Activated CD8-positive, alpha-beta T cell treated with anti-CD3 and anti-CD28 coated beads for 36 hours (primary cell): ENCODE measurements around the gene BRF1. TPM values are rescaled to one million over a fixed set of nuclear protein-coding genes. Genes with fewer than 3 reads are reported as not detected.
"Not testable (repeated sequence)": the region's sequence is repeated elsewhere in the genome, so short reads cannot be mapped to it uniquely, and the experiment has no call there.

Experiments used
- ATAC-seq: fragments of 200-7000 bp; cut with Tn5 transposase; one replicate; pipeline ENCODE4 v1.10.0; 2021; ENCODE audit warnings: mild to moderate bottlenecking, moderate library complexity
- CTCF ChIA-PET: fragments of 350-600 bp; sonication (Branson Sonifier 250); formaldehyde crosslinking; loops from one replicate; lab custom pipeline; 2021; ENCODE audit warnings: antibody characterized with exemption; lab: Charles Lee
- POLR2A ChIA-PET: fragments of 350-600 bp; sonication (Branson Sonifier 250); formaldehyde crosslinking; loops from one replicate; lab custom pipeline; 2021; ENCODE audit warnings: antibody characterized with exemption; lab: Charles Lee
- DNase-seq: peaks from one replicate; pipeline ENCODE4 v3.0.0-alpha.2; 2020
- H3K27ac Mint-ChIP-seq: one replicate; pipeline ENCODE4 v1.8.0; 2021; ENCODE audit warnings: mild to moderate bottlenecking, mixed read lengths
- H3K27me3 Mint-ChIP-seq: one replicate; pipeline ENCODE4 v1.8.0; 2021; ENCODE audit warnings: mixed read lengths
- H3K36me3 Mint-ChIP-seq: one replicate; pipeline ENCODE4 v1.8.0; 2021; ENCODE audit warnings: low read depth, mixed read lengths
- H3K4me1 Mint-ChIP-seq: one replicate; pipeline ENCODE4 v1.8.0; 2021; ENCODE audit warnings: low read depth, mixed read lengths
- H3K4me3 Mint-ChIP-seq: one replicate; pipeline ENCODE4 v1.8.0; 2021; ENCODE audit warnings: mild to moderate bottlenecking, moderate library complexity, mixed read lengths
- H3K9me3 Mint-ChIP-seq: one replicate; pipeline ENCODE4 v1.8.0; 2021; ENCODE audit warnings: mixed read lengths
- intact Hi-C: fragments of 100-400 bp; cut with micrococcal nuclease; formaldehyde crosslinking; loops from one replicate; pipeline ENCODE4 v1.10.0; 2022
- total RNA-seq, 2 experiments: library from RNA; stranded (reverse); gene quantifications; one replicate each; pipeline ENCODE4 v1.2.3, GENCODE V29; 2021
- TF ChIP-seq, protein P1 (sequence below): fragments of 200-600 bp; IDR thresholded peaks from one replicate; pipeline ENCODE4 v1.8.0; 2022; ENCODE audit warnings: antibody characterized with exemption, mild to moderate bottlenecking

The BRF1 gene
- total RNA-seq, 2 experiments from 2014 or later = 25.3 to 26.6 TPM

DNA sequence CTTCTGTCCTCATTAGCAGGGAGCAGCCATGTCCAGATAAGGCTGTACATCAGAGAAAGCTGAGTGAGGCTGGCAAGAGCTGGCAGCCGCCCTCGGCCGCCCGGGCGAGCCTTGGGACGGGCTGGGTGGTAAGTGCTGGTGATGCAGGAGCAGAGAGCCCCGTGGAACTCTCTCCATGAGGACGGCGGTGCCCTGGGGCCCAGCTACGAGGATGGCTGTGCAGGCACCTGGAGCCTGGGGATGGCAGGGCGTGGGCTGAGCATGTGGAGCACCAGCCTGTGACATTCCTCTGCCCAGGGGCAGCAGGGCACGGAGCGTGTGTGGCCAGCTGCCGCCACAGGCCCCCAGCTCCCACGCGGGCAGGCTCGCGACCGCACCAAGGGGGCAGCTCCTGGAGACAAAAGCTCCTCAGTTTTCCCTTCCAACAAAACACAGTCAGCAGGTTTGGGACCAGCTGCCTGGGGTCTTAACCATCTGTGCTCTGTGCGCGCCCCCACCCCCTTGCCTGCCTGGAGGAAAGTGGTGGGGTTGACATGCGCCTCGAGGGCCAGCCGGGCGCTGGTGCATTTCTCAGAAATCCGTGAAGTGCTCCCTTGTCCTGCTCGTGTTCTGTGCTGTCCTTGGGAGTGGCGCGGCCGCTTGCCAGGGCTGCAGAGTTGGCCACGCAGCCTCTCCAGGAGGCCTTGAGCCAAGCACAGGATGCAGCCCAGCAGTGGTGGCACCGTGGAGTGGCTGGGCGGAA lies 35.1 kb upstream of the BRF1 start:
- ChIA-PET POLR2A (no interaction called here), CTCF (no interaction called here)
- Mint-ChIP-seq H3K9me3 (no peaks in the 10 kb centered on the region), H3K4me3 (no peak overlapping the region), H3K36me3 (peaks cover 4% of the 10 kb centered on the region), H3K4me1 (peaks cover 18% of the 10 kb centered on the region), H3K27ac (no peak overlapping the region), H3K27me3 (no peaks in the 10 kb centered on the region)
- no peak for ATAC-seq
- no peak for DNase-seq
- intact Hi-C loops = no loop called here
- TF ChIP-seq, protein P1, sequence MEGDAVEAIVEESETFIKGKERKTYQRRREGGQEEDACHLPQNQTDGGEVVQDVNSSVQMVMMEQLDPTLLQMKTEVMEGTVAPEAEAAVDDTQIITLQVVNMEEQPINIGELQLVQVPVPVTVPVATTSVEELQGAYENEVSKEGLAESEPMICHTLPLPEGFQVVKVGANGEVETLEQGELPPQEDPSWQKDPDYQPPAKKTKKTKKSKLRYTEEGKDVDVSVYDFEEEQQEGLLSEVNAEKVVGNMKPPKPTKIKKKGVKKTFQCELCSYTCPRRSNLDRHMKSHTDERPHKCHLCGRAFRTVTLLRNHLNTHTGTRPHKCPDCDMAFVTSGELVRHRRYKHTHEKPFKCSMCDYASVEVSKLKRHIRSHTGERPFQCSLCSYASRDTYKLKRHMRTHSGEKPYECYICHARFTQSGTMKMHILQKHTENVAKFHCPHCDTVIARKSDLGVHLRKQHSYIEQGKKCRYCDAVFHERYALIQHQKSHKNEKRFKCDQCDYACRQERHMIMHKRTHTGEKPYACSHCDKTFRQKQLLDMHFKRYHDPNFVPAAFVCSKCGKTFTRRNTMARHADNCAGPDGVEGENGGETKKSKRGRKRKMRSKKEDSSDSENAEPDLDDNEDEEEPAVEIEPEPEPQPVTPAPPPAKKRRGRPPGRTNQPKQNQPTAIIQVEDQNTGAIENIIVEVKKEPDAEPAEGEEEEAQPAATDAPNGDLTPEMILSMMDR = no peak

DNA sequence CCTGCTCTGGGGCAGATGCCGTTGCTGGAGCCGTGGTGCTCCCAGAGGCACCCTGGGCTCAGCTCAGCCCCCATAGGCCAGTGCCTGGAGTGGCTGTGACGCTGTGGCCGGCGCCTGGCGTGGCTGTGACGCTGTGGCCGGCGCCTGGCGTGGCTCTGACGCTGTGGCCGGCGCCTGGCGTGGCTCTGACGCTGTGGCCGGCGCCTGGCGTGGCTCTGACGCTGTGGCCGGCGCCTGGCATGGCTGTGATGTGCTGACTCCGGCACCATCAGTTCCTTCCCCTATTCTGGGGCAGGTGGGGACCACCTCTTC lies 34.4 kb upstream of the BRF1 start:
- not testable (repeated sequence) for H3K9me3 Mint-ChIP-seq

GRCh38 chr14:105334383-105335230 lies 33.8 kb upstream of the BRF1 start:
- Mint-ChIP-seq H3K27ac (no peak overlapping the region), H3K36me3 (peaks cover 4% of the 10 kb centered on the region), H3K4me1 (peaks cover 24% of the 10 kb centered on the region), H3K27me3 (no peaks in the 10 kb centered on the region), H3K4me3 (no peak overlapping the region), H3K9me3 (no peaks in the 10 kb centered on the region)
- ChIA-PET CTCF (interaction anchor here (0.9 kb wide), 1 partner anchor 29 kb away, joined by 3 read pairs; no protein-coding TSS in a partner anchor), POLR2A (interaction anchor here (1.0 kb wide), 1 partner anchor 20 kb away, joined by 3 read pairs; the partner anchor contains the start of gene PACS2)
- DNase-seq = no peak
- TF ChIP-seq, protein P1 = no peak
- ATAC-seq = no peak
- intact Hi-C loops = no loop called here

More for the DNA sequence above, 34.4 kb upstream of the BRF1 start:
- H3K36me3 Mint-ChIP-seq, H3K27me3 Mint-ChIP-seq, intact Hi-C loops, ATAC-seq, H3K4me3 Mint-ChIP-seq, DNase-seq, CTCF ChIA-PET, POLR2A ChIA-PET, H3K27ac Mint-ChIP-seq: not testable (repeated sequence)
- H3K4me1 Mint-ChIP-seq = peaks cover 22% of the 10 kb centered on the region

GRCh38 chr14:105333613-105334364 lies 33.0 kb upstream of the BRF1 start:
- POLR2A ChIA-PET = interaction anchor here (1.0 kb wide), 1 partner anchor 19 kb away, joined by 3 read pairs; the partner anchor contains the start of gene PACS2
- Mint-ChIP-seq H3K4me3 (no peak overlapping the region), H3K4me1 (peaks cover 30% of the 10 kb centered on the region), H3K9me3 (no peaks in the 10 kb centered on the region), H3K27me3 (no peaks in the 10 kb centered on the region), H3K36me3 (peaks cover 4% of the 10 kb centered on the region), H3K27ac (no peak overlapping the region)
- TF ChIP-seq, protein P1 = no peak
- CTCF ChIA-PET = interaction anchor here (0.9 kb wide), 1 partner anchor 28 kb away, joined by 3 read pairs; no protein-coding TSS in a partner anchor
- intact Hi-C loops = no loop called here
- DNase-seq = no peak
- ATAC-seq = no peak

GRCh38 chr14:105333020-105333490 lies 32.3 kb upstream of the BRF1 start:
- ChIA-PET CTCF (no interaction called here), POLR2A (interaction anchor here (0.5 kb wide), 1 partner anchor 28 kb away, joined by 3 read pairs; no protein-coding TSS in a partner anchor)
- DNase-seq = no peak
- intact Hi-C loops = no loop called here
- H3K36me3 Mint-ChIP-seq = peaks cover 4% of the 10 kb centered on the region
- H3K9me3 Mint-ChIP-seq = no peaks in the 10 kb centered on the region
- TF ChIP-seq, protein P1 = no peak
- ATAC-seq = no peak
- no peak overlapping the region for H3K27ac Mint-ChIP-seq
- H3K4me3 Mint-ChIP-seq = no peak overlapping the region
- no peaks in the 10 kb centered on the region for H3K27me3 Mint-ChIP-seq
- H3K4me1 Mint-ChIP-seq = peaks cover 31% of the 10 kb centered on the region
